ENCODE measurements around the gene PAK6.

PAK6 gene

GRCh38 chr15:40241269-40242212 lies 2.7 kb downstream of the PAK6 start:
- no peak for DNase-seq

- DNase-seq, result no peak
These were observed 3.3 kb downstream of the PAK6 start for GRCh38 chr15:40242213-40242599.

DNA sequence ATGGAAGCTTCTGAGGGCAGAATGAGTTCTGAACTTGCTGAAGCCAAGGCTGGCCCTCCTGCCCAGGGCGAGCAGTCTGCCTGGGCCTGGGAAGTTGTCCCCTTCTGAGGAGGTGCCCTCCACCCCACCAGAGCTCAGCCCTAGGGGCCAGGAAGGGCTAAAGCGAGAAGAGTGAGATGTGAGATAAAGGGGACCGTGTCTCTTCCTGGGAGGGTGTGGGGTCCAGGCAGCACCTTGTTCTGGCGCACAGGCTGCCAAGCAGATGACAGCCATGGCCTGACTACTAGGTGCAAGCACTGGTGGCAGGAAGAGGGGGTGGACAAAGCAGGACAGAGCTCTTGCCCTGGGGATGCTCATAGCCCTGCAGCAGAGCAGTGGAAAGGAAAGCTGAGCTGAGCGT lies 3.7 kb downstream of the PAK6 start:
- DNase-seq, result no peak

- no peak for DNase-seq
These were observed 4.4 kb downstream of the PAK6 start for GRCh38 chr15:40243126-40243810.

- no peak for DNase-seq
These were observed 6.2 kb downstream of the PAK6 start for GRCh38 chr15:40244961-40245523.

DNA sequence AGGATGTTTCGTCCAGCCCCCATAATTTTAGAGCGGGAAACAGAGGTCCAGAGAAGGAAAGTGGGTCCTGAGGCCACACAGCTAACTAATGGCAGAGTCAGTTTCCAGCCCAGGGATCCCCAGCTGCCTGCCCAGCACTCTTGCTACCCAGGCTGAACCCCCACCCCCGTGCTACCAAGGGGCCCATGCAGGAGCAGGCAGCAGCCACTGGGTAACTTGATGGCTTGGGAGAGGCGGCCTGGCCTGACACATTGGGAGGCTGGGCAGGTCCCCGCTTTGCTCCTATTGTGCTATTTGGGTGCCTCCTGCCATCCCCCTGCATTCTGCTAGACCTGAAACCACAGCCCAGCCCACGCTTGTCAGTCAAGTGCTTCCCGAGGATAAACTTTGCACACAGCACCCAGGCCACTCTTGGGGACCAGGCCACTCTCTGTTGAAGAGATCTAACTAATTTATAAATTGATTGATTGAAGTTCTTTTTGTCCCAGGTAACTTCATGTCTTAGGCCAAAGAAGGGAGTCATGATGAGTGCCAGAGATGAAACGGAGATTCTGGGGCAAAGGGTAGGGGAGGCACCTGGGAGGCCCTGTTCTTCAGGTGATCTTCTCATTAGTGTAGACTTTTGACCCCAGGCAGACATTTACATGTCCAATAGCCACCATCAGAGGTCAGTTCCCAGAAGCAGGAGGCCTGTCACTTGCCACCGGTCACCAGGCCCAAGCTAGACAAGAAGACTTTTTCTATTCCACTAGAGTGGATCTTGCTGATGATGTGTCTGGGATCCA lies 7.0 kb downstream of the PAK6 start:
- DNase-seq, result no peak

DNA sequence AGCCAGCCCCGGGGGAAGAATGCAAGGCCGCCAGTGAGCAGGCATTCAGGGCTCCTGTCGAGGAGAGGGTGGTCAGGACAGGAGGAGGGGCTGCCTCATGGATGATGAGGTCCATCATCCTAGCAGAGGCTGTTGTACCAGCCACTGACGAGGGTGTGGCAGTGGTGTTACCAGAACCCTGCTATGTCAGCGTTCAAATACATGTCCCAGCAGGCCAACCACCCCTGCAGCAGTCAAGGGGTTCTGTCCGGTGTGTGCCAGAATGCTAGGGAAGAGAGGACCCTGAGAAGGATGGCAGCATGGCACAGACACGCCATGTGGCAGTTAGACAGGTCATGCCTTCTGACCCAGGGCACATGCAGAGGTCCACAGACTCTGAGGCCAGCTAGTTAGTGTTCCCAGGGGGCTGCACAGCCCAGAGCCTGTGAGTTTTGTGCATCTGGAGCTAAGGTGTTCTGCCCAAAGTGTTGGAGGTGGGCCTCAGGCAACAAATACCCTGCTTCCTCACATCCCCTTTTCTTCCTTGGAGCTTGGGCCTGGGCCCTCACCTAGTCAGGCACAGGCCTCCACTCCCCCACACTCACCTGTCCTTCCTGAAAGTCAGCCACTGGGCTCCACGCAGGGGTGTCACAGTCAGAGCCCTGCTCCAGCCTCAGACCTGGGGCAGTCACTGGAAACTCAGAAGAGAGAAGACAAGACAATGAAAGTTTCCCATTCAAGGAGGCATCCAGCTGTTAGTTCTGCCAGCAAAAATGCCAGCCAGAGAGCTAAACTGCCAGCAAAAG lies 7.8 kb downstream of the PAK6 start:
- DNase-seq, result no peak

DNA sequence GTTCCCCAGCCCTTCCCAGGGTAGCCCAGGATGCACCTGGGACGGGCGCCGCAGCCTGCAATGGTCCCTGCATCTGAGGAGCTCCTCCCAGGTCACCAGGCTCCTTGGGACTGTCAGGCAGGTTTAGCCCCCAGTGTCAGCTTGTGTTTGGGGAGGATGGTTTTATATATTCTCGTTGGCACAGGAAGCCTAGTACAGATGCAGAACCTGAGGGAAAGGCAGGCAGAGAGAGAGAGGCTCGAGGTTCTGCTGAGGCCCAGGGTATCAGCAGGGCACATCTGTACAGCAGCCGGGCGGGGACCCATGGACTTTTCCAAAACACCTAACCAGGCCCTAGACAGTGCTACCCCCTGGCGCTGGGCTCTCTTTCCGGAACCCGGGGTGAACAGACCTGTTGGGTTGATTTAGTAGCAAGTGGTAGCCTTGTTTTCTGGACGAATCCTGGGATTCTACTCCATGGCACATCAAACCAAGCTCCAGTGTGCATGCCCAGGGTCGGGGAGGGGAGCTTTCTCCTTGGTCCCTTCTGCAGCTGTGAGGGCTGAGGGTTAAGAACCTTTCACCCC lies 8.6 kb downstream of the PAK6 start:
- no peak for DNase-seq

DNA sequence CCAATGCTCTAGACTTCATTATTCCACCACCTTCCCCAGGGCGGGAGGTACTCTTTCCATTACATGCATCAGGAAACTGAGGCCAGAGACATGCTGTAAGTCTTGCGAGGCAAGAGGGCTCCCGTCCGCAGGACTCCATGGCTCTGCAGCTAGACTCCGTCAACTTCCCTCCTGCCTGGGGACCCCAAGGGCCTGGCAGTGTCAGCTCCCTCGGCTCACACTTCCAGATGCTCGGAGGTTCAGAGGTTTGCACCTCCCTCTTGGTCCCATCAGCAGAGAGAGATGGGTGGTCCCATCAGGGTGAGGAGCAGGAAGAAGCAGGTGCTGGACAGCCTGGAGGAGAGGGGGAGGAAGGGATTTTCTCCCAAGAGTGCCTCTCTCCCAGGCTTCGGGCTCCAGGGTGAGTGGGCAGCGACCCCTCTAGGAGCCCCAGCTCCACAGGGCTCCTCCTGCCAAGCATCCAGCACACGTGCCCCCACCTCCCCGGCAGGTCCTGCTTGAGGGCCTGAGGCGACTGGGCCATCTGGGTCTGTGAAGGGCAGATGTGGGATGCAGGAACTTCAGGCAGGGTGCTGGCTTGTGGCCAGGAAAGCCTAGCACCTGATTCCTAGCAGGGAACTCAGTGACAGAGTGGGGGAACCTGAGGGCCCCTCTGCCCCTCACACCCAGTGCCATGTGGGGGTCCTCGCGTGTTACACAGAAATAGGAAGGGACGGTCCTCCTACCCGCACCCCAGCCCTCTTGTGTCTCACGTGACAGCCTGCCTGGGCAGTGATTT lies 9.3 kb downstream of the PAK6 start:
- no peak for DNase-seq

DNA sequence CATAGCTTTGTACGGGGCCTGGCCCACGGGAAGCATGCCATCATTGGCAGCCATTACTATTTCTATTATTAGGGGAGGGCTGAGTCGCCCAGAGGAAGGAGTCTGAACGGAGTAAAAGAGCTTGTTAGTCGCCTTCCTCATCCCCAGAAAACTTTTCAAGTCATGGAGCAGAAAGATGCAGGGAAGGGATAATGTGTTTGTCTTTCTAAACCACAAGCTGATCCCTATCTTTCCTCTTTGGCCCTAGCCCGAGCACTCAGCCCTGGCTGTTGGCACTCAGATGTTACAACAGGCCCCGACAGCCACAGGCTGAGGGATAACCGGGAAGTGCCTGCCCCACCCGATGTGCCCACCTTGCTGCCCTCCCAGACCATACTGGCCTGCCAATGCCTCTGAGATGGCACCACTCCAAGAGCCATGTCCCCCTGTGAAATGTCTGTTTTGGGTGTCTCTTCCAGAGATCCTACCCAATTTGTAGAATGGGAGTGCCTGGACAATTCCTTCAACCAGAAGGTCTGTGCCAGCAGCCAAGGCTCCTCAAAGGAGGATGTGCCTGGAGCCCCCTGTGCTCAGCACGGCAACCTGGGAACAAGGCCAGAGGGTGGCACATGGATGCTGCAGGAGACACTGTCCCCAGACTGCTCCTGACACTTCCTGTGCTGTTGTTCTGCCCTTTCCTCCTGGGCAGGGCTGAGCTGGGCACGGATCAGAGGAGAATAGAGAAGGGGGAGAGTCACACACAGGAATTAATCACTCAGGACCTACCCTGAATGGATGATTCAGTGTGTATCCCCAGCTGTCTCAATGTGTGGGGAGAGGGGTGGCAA lies 10.8 kb downstream of the PAK6 start:
- DNase-seq, result no peak

DNA sequence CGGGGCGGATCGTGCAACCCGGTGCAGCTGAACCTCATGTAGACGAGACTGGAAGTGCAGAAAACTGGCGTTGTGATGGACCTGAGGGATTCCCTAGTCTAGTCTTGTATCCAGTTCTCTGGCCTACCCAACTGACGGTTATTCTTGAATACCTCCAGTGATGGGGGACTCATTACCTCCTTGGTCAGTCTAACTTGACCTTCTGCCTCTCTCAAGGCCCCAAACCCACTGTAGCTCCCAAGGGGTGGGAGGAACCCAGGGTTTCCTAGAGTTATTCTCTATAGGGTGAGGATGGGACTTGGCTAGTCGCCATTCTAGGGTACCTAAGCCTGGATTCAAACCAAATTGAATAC lies 11.4 kb downstream of the PAK6 start:
- DNase-seq, result no peak

- no peak for DNase-seq
These were observed 12.1 kb downstream of the PAK6 start for GRCh38 chr15:40250771-40251483.

GRCh38 chr15:40251486-40252140 lies 12.8 kb downstream of the PAK6 start:
- DNase-seq, result no peak

GRCh38 chr15:40252141-40252437 lies 13.2 kb downstream of the PAK6 start:
- DNase-seq, result no peak

GRCh38 chr15:40252438-40253166 lies 13.7 kb downstream of the PAK6 start:
- DNase-seq, result no peak

DNA sequence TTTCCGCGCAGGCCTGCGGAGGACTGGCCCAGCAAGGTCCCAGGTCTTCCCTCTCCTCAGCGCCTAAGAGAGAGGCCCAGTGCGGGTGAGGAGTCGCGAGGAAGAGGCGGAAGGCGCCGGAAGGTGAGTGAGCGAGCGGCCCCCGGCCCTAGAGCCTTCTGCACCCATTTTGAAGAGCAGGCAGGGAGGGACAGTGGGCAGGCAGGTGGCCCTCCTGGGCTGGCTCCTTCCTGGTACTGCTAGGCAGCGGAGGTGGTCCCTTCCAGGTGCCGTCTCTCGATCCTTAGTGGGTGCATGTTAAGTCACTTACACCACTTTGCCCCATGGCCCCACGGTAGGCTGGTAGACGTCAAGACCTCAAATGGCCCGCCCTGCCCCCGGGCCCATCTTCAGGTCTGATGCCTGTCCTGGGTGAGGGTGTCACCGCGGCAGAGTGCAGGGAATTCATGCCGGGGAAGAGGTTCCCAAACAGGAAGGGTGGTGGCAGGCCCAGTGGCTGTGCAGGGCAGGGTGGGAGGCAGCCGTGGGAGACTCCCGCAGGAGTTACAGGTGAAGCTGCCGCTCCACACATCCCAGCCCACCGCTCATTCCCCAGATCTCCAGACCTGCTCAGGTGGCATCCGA lies 14.4 kb downstream of the PAK6 start:
- DNase-seq, result no peak

- DNase-seq, result no peak
These were observed 15.6 kb downstream of the PAK6 start for GRCh38 chr15:40254452-40254851.

- no peak for DNase-seq
These were observed 16.2 kb downstream of the PAK6 start for GRCh38 chr15:40255033-40255432.
